RWPE2 (cell line): ENCODE results near the gene C2CD2L.
"Not testable (repeated sequence)": the region's sequence is repeated elsewhere in the genome, so short reads cannot be mapped to it uniquely, and the experiment has no call there.

Experiments used
- ATAC-seq: fragments of 200-7000 bp; cut with Tn5 transposase; 3 replicates; pipeline ENCODE4 v1.9.1; 2021; ENCODE audit warnings: low read depth
- DNase-seq: peaks from one replicate; pipeline ENCODE4 v3.0.0-alpha.2; 2020; ENCODE audit warnings: low spot score
- H3K27ac ChIP-seq: fragments of 450-650 bp; 2 replicates; pipeline ENCODE4 v1.5.1; 2017; ENCODE audit warnings: mild to moderate bottlenecking; ENCODE audit not compliant: poor library complexity, severe bottlenecking
- H3K27me3 ChIP-seq: fragments of 250-450 bp; sonication (Bioruptor Pico); 2 replicates; pipeline ENCODE4 v1.5.1; 2021; ENCODE audit warnings: mild to moderate bottlenecking, moderate library complexity; ENCODE audit not compliant: insufficient read depth, poor library complexity, severe bottlenecking
- H3K36me3 ChIP-seq: fragments of 250-450 bp; sonication (Bioruptor Pico); 2 replicates; pipeline ENCODE4 v1.5.1; 2020; ENCODE audit warnings: low read depth, mild to moderate bottlenecking, moderate library complexity
- H3K4me1 ChIP-seq: fragments of 250-450 bp; sonication (Bioruptor Pico); 2 replicates; pipeline ENCODE4 v1.5.1; 2021; ENCODE audit warnings: mild to moderate bottlenecking, moderate library complexity; ENCODE audit not compliant: insufficient read depth, poor library complexity, severe bottlenecking
- H3K4me3 ChIP-seq: fragments of 250-450 bp; sonication (Bioruptor Pico); 2 replicates; pipeline ENCODE4 v1.5.1; 2021; ENCODE audit warnings: mild to moderate bottlenecking, moderate library complexity; ENCODE audit not compliant: severe bottlenecking
- H3K9me3 ChIP-seq: fragments of 250-450 bp; sonication (Bioruptor Pico); 2 replicates; pipeline ENCODE4 v1.5.1; 2021; ENCODE audit warnings: mild to moderate bottlenecking, moderate library complexity; ENCODE audit not compliant: severe bottlenecking
- CTCF ChIP-seq: fragments of 450-650 bp; IDR thresholded peaks from one replicate; pipeline ENCODE4 v1.5.1; 2017; ENCODE audit warnings: mild to moderate bottlenecking, moderate library complexity; ENCODE audit not compliant: poor library complexity, severe bottlenecking

The C2CD2L gene

DNA sequence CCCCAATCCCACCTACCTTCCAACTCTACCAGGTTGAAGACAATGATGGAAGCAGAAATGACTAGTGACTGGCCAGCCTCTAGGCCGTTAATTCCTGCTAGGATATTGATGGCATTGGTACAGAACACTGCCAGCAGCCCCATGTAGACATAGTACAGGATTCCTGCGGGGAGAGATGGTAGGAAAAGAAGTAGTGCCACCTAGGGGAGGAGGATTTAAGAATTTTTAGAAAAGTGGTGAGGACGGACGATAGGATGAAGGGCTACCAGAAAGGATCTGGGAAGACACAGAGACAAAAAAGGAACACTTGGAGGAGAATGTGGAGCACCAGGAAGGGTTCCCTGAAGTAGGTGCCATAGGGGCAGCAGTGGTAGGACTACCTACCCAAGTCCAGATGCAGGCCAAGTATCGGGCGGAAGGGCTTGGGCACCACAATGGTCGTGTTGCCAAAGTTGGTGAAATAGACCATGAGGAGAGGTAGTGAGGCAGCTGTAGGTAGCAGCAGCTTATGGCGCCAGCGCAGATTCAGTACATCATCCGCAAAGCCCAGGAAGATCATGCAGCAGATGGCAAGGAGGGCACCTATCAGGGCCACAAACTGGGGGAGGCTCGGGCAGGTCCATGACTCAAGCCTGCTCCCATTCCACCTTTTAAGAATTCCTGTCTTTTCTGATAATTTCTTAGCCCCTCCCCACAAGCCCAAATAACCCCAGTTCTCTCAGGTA, 6.7 kb upstream of the C2CD2L start:
- H3K27ac ChIP-seq: peak overlapping the region; percentile 83
- TF ChIP-seq CTCF: peak; percentile 73
- H3K4me3 ChIP-seq: peak overlapping the region; percentile 66
- H3K9me3 ChIP-seq: no peaks in the 10 kb centered on the region
- no peak for ATAC-seq
- peaks cover 4% of the 10 kb centered on the region for H3K4me1 ChIP-seq
- H3K27me3 ChIP-seq: no peaks in the 10 kb centered on the region
- no peak for DNase-seq
- H3K36me3 ChIP-seq: peaks cover 34% of the 10 kb centered on the region

- Histone ChIP-seq H3K36me3 (peaks cover 30% of the 10 kb centered on the region), H3K4me1 (peaks cover 4% of the 10 kb centered on the region), H3K27me3 (no peaks in the 10 kb centered on the region), H3K4me3 (peak overlapping the region; percentile 66), H3K27ac (peak overlapping the region; percentile 83), H3K9me3 (no peaks in the 10 kb centered on the region)
- no peak for TF ChIP-seq CTCF
- no peak for DNase-seq
- peak; percentile 19 for ATAC-seq
These were observed 6.0 kb upstream of the C2CD2L start for GRCh38 chr11:119100994-119101758.

GRCh38 chr11:119101759-119102423, 5.3 kb upstream of the C2CD2L start, which contains the start of gene DPAGT1:
Gene DPAGT1, minus strand, starts transcription at chr11:119101853. Its CDS starts 198 bp downstream, at chr11:119101655.
- peak; percentile 96 for DNase-seq
- Histone ChIP-seq H3K4me1 (peaks cover 4% of the 10 kb centered on the region), H3K36me3 (peaks cover 26% of the 10 kb centered on the region), H3K9me3 (no peaks in the 10 kb centered on the region), H3K27ac (peak within 1 kb of the TSS; percentile 83), H3K4me3 (peak within 1 kb of the TSS; percentile 66), H3K27me3 (no peaks in the 10 kb centered on the region)
- TF ChIP-seq CTCF: no peak
- ATAC-seq: peak; percentile 87

GRCh38 chr11:119103161-119103664, 3.9 kb upstream of the C2CD2L start:
- ATAC-seq, DNase-seq, H3K9me3 ChIP-seq, H3K27me3 ChIP-seq, H3K4me1 ChIP-seq: not testable (repeated sequence)
- Histone ChIP-seq H3K27ac (peak overlapping the region; percentile 83), H3K36me3 (peaks cover 13% of the 10 kb centered on the region), H3K4me3 (peak overlapping the region; percentile 66)

GRCh38 chr11:119103793-119104192, 3.4 kb upstream of the C2CD2L start:
- H3K36me3 ChIP-seq: peaks cover 7% of the 10 kb centered on the region
- no peak overlapping the region for H3K4me3 ChIP-seq
- no peaks in the 10 kb centered on the region for H3K27me3 ChIP-seq
- TF ChIP-seq CTCF: no peak
- H3K4me1 ChIP-seq: peaks cover 4% of the 10 kb centered on the region
- peak overlapping the region; percentile 83 for H3K27ac ChIP-seq
- DNase-seq: no peak
- H3K9me3 ChIP-seq: no peaks in the 10 kb centered on the region
- no peak for ATAC-seq
